ENCODE measurements around the gene OR52H1. TPM values are rescaled to one million over a fixed set of nuclear protein-coding genes. Genes with fewer than 3 reads are reported as not detected.

Gene OR52H1
- total and polyA plus RNA-seq, 9 of the 15 experiments (the other 6 are each of a cell fraction or from before 2014, with no cell fraction given) = 0.15 TPM; not detected in 8

DNA sequence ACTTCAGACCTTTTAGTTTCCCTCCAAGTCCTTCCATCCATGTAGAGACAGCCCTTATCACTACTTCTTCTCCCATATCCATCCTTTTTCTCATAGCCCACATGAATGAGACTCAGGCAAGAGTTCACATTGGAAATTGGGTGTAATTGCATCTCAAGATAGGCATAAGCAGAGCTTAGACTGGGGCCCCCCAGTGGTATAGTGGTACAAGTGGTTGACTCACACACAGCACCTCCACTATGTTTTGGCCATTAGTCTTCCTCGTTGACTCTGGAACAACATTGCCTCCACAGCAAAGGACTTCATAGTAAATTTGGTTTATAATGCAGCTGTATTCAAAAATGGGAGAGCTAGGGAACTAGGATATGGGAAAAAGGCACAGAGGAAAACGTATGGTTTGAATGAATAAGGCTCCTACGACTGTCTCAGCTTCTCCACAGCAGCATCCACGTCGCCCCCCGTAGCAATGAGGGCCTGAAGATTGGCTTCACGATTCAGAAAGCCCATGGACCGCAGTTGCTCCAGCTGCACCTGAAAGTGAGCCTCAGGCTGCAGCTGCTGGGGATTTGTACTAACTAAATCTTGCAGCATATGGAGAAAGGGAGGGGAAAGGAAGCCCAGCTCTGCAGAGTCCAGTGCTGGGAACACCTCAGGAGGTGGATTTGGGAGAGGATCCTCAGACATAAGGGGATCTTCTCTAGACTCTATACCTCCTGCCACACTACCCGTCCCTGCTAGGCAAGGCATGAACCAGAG lies 41.0 kb downstream of the OR52H1 start:
- Histone ChIP-seq H3K4me2 (ENCODE audit: insufficient read depth, low read length) (peak overlapping the region; percentile 56; the same call in 1 of the 2 replicates), H3K4me1 (replicated peaks in 1 of 2; ENCODE audit: control insufficient read depth in 2 of 2, insufficient read depth in 2 of 2, low read length in 2 of 2) (peaks cover 24 to 49% of the 10 kb centered on the region in 2 experiments; a peak in 4 of 5 replicates), H3K36me3 (ENCODE audit: control insufficient read depth, insufficient read depth, low read length) (peaks cover 14% of the 10 kb centered on the region; the same call in 2 of the 3 replicates), H3K27me3 (ENCODE audit: control insufficient read depth in 2 of 2, insufficient read depth in 2 of 2, low read length in 2 of 2) (no peaks in the 10 kb centered on the region), H3K79me2 (ENCODE audit: control insufficient read depth, insufficient read depth, low read length) (peaks cover 31% of the 10 kb centered on the region), H3K27ac (ENCODE audit: extremely low read depth, low read depth, low read length) (no peak overlapping the region), H3K9me3 (replicated peaks; ENCODE audit: control insufficient read depth, insufficient read depth, low read depth, low read length) (no peaks in the 10 kb centered on the region), H3K9me1 (ENCODE audit: control insufficient read depth, insufficient read depth, low read length) (no peaks in the 10 kb centered on the region), H2AFZ (ENCODE audit: low read depth, low read length) (peak overlapping the region; percentile 68), H4K20me1 (replicated peaks; ENCODE audit: control insufficient read depth, insufficient read depth, low read length) (peaks cover 16% of the 10 kb centered on the region), H3K9ac (ENCODE audit: insufficient read depth in 1 of 2, low read depth in 2 of 2, low read length in 2 of 2) (peak overlapping the region in 1 of 2 experiments; percentile 75; a peak in 2 of 4 replicates), H3K4me3 (no peak overlapping the region)
- TF ChIP-seq, protein P1, sequence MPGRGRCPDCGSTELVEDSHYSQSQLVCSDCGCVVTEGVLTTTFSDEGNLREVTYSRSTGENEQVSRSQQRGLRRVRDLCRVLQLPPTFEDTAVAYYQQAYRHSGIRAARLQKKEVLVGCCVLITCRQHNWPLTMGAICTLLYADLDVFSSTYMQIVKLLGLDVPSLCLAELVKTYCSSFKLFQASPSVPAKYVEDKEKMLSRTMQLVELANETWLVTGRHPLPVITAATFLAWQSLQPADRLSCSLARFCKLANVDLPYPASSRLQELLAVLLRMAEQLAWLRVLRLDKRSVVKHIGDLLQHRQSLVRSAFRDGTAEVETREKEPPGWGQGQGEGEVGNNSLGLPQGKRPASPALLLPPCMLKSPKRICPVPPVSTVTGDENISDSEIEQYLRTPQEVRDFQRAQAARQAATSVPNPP (IDR thresholded peaks at IDR 0.05; ENCODE audit: borderline replicate concordance, insufficient read depth, insufficient read length) = no peak
- TF ChIP-seq, protein P2, sequence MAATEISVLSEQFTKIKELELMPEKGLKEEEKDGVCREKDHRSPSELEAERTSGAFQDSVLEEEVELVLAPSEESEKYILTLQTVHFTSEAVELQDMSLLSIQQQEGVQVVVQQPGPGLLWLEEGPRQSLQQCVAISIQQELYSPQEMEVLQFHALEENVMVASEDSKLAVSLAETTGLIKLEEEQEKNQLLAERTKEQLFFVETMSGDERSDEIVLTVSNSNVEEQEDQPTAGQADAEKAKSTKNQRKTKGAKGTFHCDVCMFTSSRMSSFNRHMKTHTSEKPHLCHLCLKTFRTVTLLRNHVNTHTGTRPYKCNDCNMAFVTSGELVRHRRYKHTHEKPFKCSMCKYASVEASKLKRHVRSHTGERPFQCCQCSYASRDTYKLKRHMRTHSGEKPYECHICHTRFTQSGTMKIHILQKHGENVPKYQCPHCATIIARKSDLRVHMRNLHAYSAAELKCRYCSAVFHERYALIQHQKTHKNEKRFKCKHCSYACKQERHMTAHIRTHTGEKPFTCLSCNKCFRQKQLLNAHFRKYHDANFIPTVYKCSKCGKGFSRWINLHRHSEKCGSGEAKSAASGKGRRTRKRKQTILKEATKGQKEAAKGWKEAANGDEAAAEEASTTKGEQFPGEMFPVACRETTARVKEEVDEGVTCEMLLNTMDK (IDR thresholded peaks at IDR 0.05; ENCODE audit: borderline replicate concordance, insufficient read depth, low read depth, low read length, poor library complexity, severe bottlenecking) = peak; percentile 12
- TF ChIP-seq RAD21 (CRISPR knock-in tag; conservative IDR thresholded peaks at IDR 0.05 in 1 of 2, IDR thresholded peaks at IDR 0.05 in 1 of 2) (peak in 1 of 2 experiments; percentile 24; a peak in 1 of 4 replicates), HNRNPH1 (optimal IDR thresholded peaks at IDR 0.05; ENCODE audit: low read depth, low read length) (no peak)
- TF ChIP-seq, protein P3, sequence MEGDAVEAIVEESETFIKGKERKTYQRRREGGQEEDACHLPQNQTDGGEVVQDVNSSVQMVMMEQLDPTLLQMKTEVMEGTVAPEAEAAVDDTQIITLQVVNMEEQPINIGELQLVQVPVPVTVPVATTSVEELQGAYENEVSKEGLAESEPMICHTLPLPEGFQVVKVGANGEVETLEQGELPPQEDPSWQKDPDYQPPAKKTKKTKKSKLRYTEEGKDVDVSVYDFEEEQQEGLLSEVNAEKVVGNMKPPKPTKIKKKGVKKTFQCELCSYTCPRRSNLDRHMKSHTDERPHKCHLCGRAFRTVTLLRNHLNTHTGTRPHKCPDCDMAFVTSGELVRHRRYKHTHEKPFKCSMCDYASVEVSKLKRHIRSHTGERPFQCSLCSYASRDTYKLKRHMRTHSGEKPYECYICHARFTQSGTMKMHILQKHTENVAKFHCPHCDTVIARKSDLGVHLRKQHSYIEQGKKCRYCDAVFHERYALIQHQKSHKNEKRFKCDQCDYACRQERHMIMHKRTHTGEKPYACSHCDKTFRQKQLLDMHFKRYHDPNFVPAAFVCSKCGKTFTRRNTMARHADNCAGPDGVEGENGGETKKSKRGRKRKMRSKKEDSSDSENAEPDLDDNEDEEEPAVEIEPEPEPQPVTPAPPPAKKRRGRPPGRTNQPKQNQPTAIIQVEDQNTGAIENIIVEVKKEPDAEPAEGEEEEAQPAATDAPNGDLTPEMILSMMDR (IDR thresholded peaks at IDR 0.05 in 2 of 3, conservative IDR thresholded peaks at IDR 0.05 in 1 of 3; ENCODE audit: insufficient read depth in 2 of 3, low read depth in 1 of 3, low read length in 3 of 3) = peak; percentile 52 to 62 (median 59); a peak in 5 of 6 replicates
- whole genome bisulfite sequencing (ENCODE audit: insufficient coverage, low coverage, missing lambda C conversion rate) = 62% methylated on average over 9 of the region's 9 CpGs
- ChIA-PET POLR2A (interaction anchor here (0.7 to 8.7 kb wide), 4 partner anchors 12 to 24 kb away, joined by 3 to 123 read pairs (median 40); partner anchors contain the start of gene UBQLNL), CTCF (ENCODE audit: low intra/inter-chr PET ratio) (no interaction called here)
- FAIRE-seq (no peak), ATAC-seq (peak; percentile 48), DNase-seq (ENCODE audit: extremely low read depth in 1 of 4, low spot score in 3 of 4) (peak; percentile 36 to 62 (median 48))
- intact Hi-C loops (cut with micrococcal nuclease) = loop anchor here (10.0 kb wide), 3 partner anchors 87 to 303 kb away; partner anchors contain the start of genes OR51V1 and TRIM6
- in situ Hi-C loops (cut with MboI) = no loop called here
- BruUV-seq (replicated peaks) = no TSS peak
